Skin epidermis (tissue), 12 donors: ENCODE data around the gene CDYL2.

Source experiments
- H3K27ac ChIP-seq, 21 experiments: fragments of 200-600 bp; sonication (generic) in 11 of 21; one replicate each; pipeline ENCODE4 v1.5.0; 2020; ENCODE audit warnings: mild to moderate bottlenecking in 3 of 21, inconsistent platforms in 2 of 21, moderate library complexity in 2 of 21
- H3K4me3 ChIP-seq, 7 experiments: fragments of 200-600 bp; sonication (generic) in 2 of 7; one replicate each; pipeline ENCODE4 v1.5.0; 2020; ENCODE audit warnings: inconsistent platforms in 2 of 7, mild to moderate bottlenecking in 2 of 7, moderate library complexity in 1 of 7

Gene CDYL2

GRCh38 chr16:80612461-80613017 lies 191.9 kb downstream of the CDYL2 start:
- H3K27ac ChIP-seq = no peak overlapping the region
- H3K4me3 ChIP-seq = no peak overlapping the region

GRCh38 chr16:80611930-80612327 lies 192.5 kb downstream of the CDYL2 start:
- no peak overlapping the region for H3K27ac ChIP-seq
- H3K4me3 ChIP-seq = no peak overlapping the region

GRCh38 chr16:80611171-80611929 lies 193.0 kb downstream of the CDYL2 start:
- H3K4me3 ChIP-seq = no peak overlapping the region

GRCh38 chr16:80610481-80611156 lies 193.8 kb downstream of the CDYL2 start:
- H3K4me3 ChIP-seq = no peak overlapping the region

More at GRCh38 chr16:80611171-80611929, 193.0 kb downstream of the CDYL2 start:
- no peak overlapping the region for H3K27ac ChIP-seq

GRCh38 chr16:80608946-80609345 lies 195.5 kb downstream of the CDYL2 start:
- Histone ChIP-seq H3K4me3 (no peak overlapping the region), H3K27ac (no peak overlapping the region)

More at GRCh38 chr16:80610481-80611156, 193.8 kb downstream of the CDYL2 start:
- H3K27ac ChIP-seq = no peak overlapping the region

GRCh38 chr16:80607204-80607603 lies 197.2 kb downstream of the CDYL2 start:
- Histone ChIP-seq H3K4me3 (no peak overlapping the region), H3K27ac (no peak overlapping the region)

- Histone ChIP-seq H3K27ac (no peak overlapping the region), H3K4me3 (no peak overlapping the region)
Observed at GRCh38 chr16:80606221-80606766, 198.1 kb downstream of the CDYL2 start.

GRCh38 chr16:80604600-80605355 lies 199.6 kb downstream of the CDYL2 start:
- Histone ChIP-seq H3K27ac (no peak overlapping the region), H3K4me3 (no peak overlapping the region)

GRCh38 chr16:80602894-80603293 lies 201.5 kb downstream of the CDYL2 start:
- Histone ChIP-seq H3K27ac (no peak overlapping the region), H3K4me3 (no peak overlapping the region)

- H3K4me3 ChIP-seq = no peak overlapping the region
- H3K27ac ChIP-seq = no peak overlapping the region
Observed at GRCh38 chr16:80601182-80601581, 203.2 kb downstream of the CDYL2 start.

- H3K4me3 ChIP-seq = no peak overlapping the region
- no peak overlapping the region for H3K27ac ChIP-seq
Observed at GRCh38 chr16:80599466-80599865, 204.9 kb downstream of the CDYL2 start.

- Histone ChIP-seq H3K27ac (no peak overlapping the region), H3K4me3 (no peak overlapping the region)
Observed at GRCh38 chr16:80596507-80597207, 207.7 kb downstream of the CDYL2 start.

- H3K4me3 ChIP-seq = no peak overlapping the region
- no peak overlapping the region for H3K27ac ChIP-seq
Observed at GRCh38 chr16:80594756-80595155, 209.6 kb downstream of the CDYL2 start.

GRCh38 chr16:80592273-80592672 lies 212.1 kb downstream of the CDYL2 start:
- Histone ChIP-seq H3K4me3 (no peak overlapping the region), H3K27ac (no peak overlapping the region)

GRCh38 chr16:80591071-80591915 lies 213.1 kb downstream of the CDYL2 start:
- no peak overlapping the region for H3K4me3 ChIP-seq

GRCh38 chr16:80587071-80587470 lies 217.3 kb downstream of the CDYL2 start:
- no peak overlapping the region for H3K4me3 ChIP-seq
- H3K27ac ChIP-seq = no peak overlapping the region

More at GRCh38 chr16:80591071-80591915, 213.1 kb downstream of the CDYL2 start:
- no peak overlapping the region for H3K27ac ChIP-seq

- H3K27ac ChIP-seq = no peak overlapping the region
Observed at GRCh38 chr16:80586476-80586875, 217.9 kb downstream of the CDYL2 start.

GRCh38 chr16:80585764-80586163 lies 218.6 kb downstream of the CDYL2 start:
- H3K27ac ChIP-seq = no peak overlapping the region
- H3K4me3 ChIP-seq = no peak overlapping the region

More at GRCh38 chr16:80586476-80586875, 217.9 kb downstream of the CDYL2 start:
- H3K4me3 ChIP-seq = no peak overlapping the region
